Right ventricle myocardium superior (tissue), 1 donor: ENCODE results near the gene TRANK1. TPM values are rescaled to one million over a fixed set of nuclear protein-coding genes. Genes with fewer than 3 reads are reported as not detected.
"Not testable (repeated sequence)": the region's sequence is repeated elsewhere in the genome, so short reads cannot be mapped to it uniquely, and the experiment has no call there.

Experiments
- ATAC-seq: fragments of 200-7000 bp; cut with Tn5 transposase; one replicate; pipeline ENCODE4 v1.9.1; 2020; ENCODE audit warnings: mild to moderate bottlenecking; ENCODE audit not compliant: poor library complexity
- DNase-seq: peaks from one replicate; pipeline ENCODE4 v3.0.0-alpha.2; 2020
- intact Hi-C: fragments of 100-400 bp; cut with DNase I; formaldehyde crosslinking; loops from one replicate; pipeline ENCODE4 v1.11.2; 2022
- long read RNA-seq: library from polyadenylated mRNA; unstranded; transcript quantifications from one replicate; pipeline ENCODE4 v2.0.0, GENCODE V29; 2021
- total RNA-seq: library from RNA; stranded (reverse); fragmentation: NEBNext Ultra II Directional; extraction: Animal tissue kit (Norgen Biotek cat#: 25700); gene quantifications from one replicate; pipeline ENCODE4 v1.2.1, GENCODE V29; 2021
- donor health status: DM: no; HTN: yes; CAD: no; lungs with severe emphysema.

The TRANK1 gene
- 3.4 TPM for total RNA-seq
- long read RNA-seq, partial matches to known transcripts, result 0 of 1 reads
- long read RNA-seq, other reads (novel, unspliced or antisense), result 1 of 1 reads

GRCh38 chr3:36944641-36945270, at the start of gene TRANK1:
Gene TRANK1 (minus strand): TSS chr3:36945054. CDS start chr3:36944809, 245 bp downstream.
- DNase-seq, result peak; percentile 77
- peak; percentile 77 for ATAC-seq
- intact Hi-C loops, result no loop called here

GRCh38 chr3:36993326-36994283, 48.8 kb upstream of the TRANK1 start, which contains the start of gene MLH1:
Gene MLH1 (plus strand): TSS chr3:36993518. CDS start chr3:36993548, 30 bp downstream.
- intact Hi-C loops, result no loop called here
- peak; percentile 94 for ATAC-seq

GRCh38 chr3:36992806-36993325, 48.0 kb upstream of the TRANK1 start, which contains the start of gene EPM2AIP1:
Gene EPM2AIP1 (minus strand): TSS chr3:36993131. CDS start chr3:36993077, 54 bp downstream.
- DNase-seq (peak; percentile 98), ATAC-seq (peak; percentile 93)
- intact Hi-C loops, result no loop called here

More at GRCh38 chr3:36993326-36994283, 48.8 kb upstream of the TRANK1 start, which contains the start of gene MLH1:
- peak; percentile 96 for DNase-seq

GRCh38 chr3:36991923-36992805, 47.3 kb upstream of the TRANK1 start:
- DNase-seq (no peak), ATAC-seq (no peak)
- intact Hi-C loops, result no loop called here

- no peak for ATAC-seq
- no peak for DNase-seq
- intact Hi-C loops, result no loop called here
These were observed 46.3 kb upstream of the TRANK1 start for GRCh38 chr3:36991147-36991546.

GRCh38 chr3:36989568-36989967, 44.7 kb upstream of the TRANK1 start:
- intact Hi-C loops, result no loop called here
- ATAC-seq (no peak), DNase-seq (no peak)

- ATAC-seq (no peak), DNase-seq (no peak)
- intact Hi-C loops, result no loop called here
These were observed 44.2 kb upstream of the TRANK1 start for GRCh38 chr3:36989005-36989404.

GRCh38 chr3:36988356-36988755, 43.5 kb upstream of the TRANK1 start:
- ATAC-seq (no peak), DNase-seq (no peak)
- intact Hi-C loops, result no loop called here

- DNase-seq (no peak), ATAC-seq (no peak)
- intact Hi-C loops, result no loop called here
These were observed 36.2 kb upstream of the TRANK1 start for GRCh38 chr3:36981006-36981405.

GRCh38 chr3:36973139-36973538, 28.3 kb upstream of the TRANK1 start:
- ATAC-seq, result no peak
- intact Hi-C loops, result no loop called here
- DNase-seq, result no peak

- intact Hi-C loops, result no loop called here
- ATAC-seq (no peak), DNase-seq (no peak)
These were observed 27.3 kb upstream of the TRANK1 start for GRCh38 chr3:36972163-36972562.

- DNase-seq, result no peak
- intact Hi-C loops, result no loop called here
- ATAC-seq, result peak; percentile 92
These were observed 24.9 kb upstream of the TRANK1 start for GRCh38 chr3:36969540-36970432.

GRCh38 chr3:36969085-36969484, 24.2 kb upstream of the TRANK1 start:
- intact Hi-C loops, result no loop called here
- DNase-seq, result no peak
- no peak for ATAC-seq

- intact Hi-C loops, result no loop called here
- ATAC-seq, result no peak
- no peak for DNase-seq
These were observed 20.6 kb upstream of the TRANK1 start for GRCh38 chr3:36965440-36965839.

GRCh38 chr3:36964817-36965216, 20.0 kb upstream of the TRANK1 start:
- ATAC-seq, result no peak
- intact Hi-C loops, result no loop called here
- no peak for DNase-seq

- ATAC-seq (no peak), DNase-seq (no peak)
- intact Hi-C loops, result no loop called here
These were observed 19.5 kb upstream of the TRANK1 start for GRCh38 chr3:36964331-36964730.

- ATAC-seq, DNase-seq, intact Hi-C loops: not testable (repeated sequence)
These were observed 18.2 kb upstream of the TRANK1 start for GRCh38 chr3:36963008-36963407.
